Measurements from ENCODE around the gene PPM1E.
"Not testable (repeated sequence)": the region's sequence is repeated elsewhere in the genome, so short reads cannot be mapped to it uniquely, and the experiment has no call there.

The PPM1E gene

GRCh38 chr17:58840820-58841612, 85.4 kb downstream of the PPM1E start:
- DNase-seq (ENCODE audit: low read depth): no peak

- not testable (repeated sequence) for DNase-seq (ENCODE audit: low read depth)
These were observed 90.8 kb downstream of the PPM1E start for GRCh38 chr17:58846413-58846812.

GRCh38 chr17:58850106-58850505, 94.5 kb downstream of the PPM1E start:
- DNase-seq (ENCODE audit: low read depth): not testable (repeated sequence)

GRCh38 chr17:58865301-58865700, 109.6 kb downstream of the PPM1E start:
- no peak for DNase-seq (ENCODE audit: low read depth)

- DNase-seq (ENCODE audit: low read depth): no peak
These were observed 115.1 kb downstream of the PPM1E start for GRCh38 chr17:58870747-58871146.

- DNase-seq (ENCODE audit: low read depth): no peak
These were observed 118.3 kb downstream of the PPM1E start for GRCh38 chr17:58873926-58874325.

- DNase-seq (ENCODE audit: low read depth): no peak
These were observed 119.6 kb downstream of the PPM1E start for GRCh38 chr17:58875261-58875660.

GRCh38 chr17:58884161-58884560, 128.5 kb downstream of the PPM1E start:
- DNase-seq (ENCODE audit: low read depth): no peak

GRCh38 chr17:58886514-58886913, 130.9 kb downstream of the PPM1E start:
- DNase-seq (ENCODE audit: low read depth): no peak

- DNase-seq (ENCODE audit: low read depth): no peak
These were observed 134.3 kb downstream of the PPM1E start for GRCh38 chr17:58889928-58890327.

- no peak for DNase-seq (ENCODE audit: low read depth)
These were observed 143.5 kb downstream of the PPM1E start for GRCh38 chr17:58899191-58899590.

- no peak for DNase-seq (ENCODE audit: low read depth)
These were observed 146.7 kb downstream of the PPM1E start for GRCh38 chr17:58902322-58902721.

GRCh38 chr17:58911741-58912343, 156.2 kb downstream of the PPM1E start:
- no peak for DNase-seq (ENCODE audit: low read depth)

GRCh38 chr17:58913552-58913951, 157.9 kb downstream of the PPM1E start:
- DNase-seq (ENCODE audit: low read depth): no peak

- DNase-seq (ENCODE audit: low read depth): no peak
These were observed 158.5 kb downstream of the PPM1E start for GRCh38 chr17:58913971-58914769.

- DNase-seq (ENCODE audit: low read depth): no peak
These were observed 161.6 kb downstream of the PPM1E start for GRCh38 chr17:58917228-58917627.

- DNase-seq (ENCODE audit: low read depth): no peak
These were observed 162.4 kb downstream of the PPM1E start for GRCh38 chr17:58918072-58918471.

- DNase-seq (ENCODE audit: low read depth): no peak
These were observed 163.2 kb downstream of the PPM1E start for GRCh38 chr17:58918884-58919283.

GRCh38 chr17:58920773-58921172, 165.1 kb downstream of the PPM1E start:
- DNase-seq (ENCODE audit: low read depth): no peak

- DNase-seq (ENCODE audit: low read depth): no peak
These were observed 177.3 kb downstream of the PPM1E start for GRCh38 chr17:58932956-58933355.

- DNase-seq (ENCODE audit: low read depth): no peak
These were observed 180.6 kb downstream of the PPM1E start for GRCh38 chr17:58936295-58936694.

- no peak for DNase-seq (ENCODE audit: low read depth)
These were observed 188.5 kb downstream of the PPM1E start for GRCh38 chr17:58944166-58944565.

GRCh38 chr17:58947411-58947810, 191.8 kb downstream of the PPM1E start:
- DNase-seq (ENCODE audit: low read depth): no peak
